ENCODE results near the gene LBR.

GRCh38 chr1:225477296-225477911 lies 49.6 kb upstream of the LBR start:
- TF ChIP-seq CTCF (IDR thresholded peaks at IDR 0.05; ENCODE audit: poor library complexity): no peak
- TF ChIP-seq EZH2 (IDR thresholded peaks at IDR 0.05; ENCODE audit: borderline replicate concordance): no peak
- TF ChIP-seq EZH2phosphoT487 (IDR thresholded peaks at IDR 0.05; ENCODE audit: low read depth, severe bottlenecking, unreplicated experiment): no peak

Data from hepatocyte (in vitro differentiated cells).